Measurements from ENCODE around the gene MROH8.
"Not testable (repeated sequence)": the region's sequence is repeated elsewhere in the genome, so short reads cannot be mapped to it uniquely, and the experiment has no call there.

MROH8 gene

DNA sequence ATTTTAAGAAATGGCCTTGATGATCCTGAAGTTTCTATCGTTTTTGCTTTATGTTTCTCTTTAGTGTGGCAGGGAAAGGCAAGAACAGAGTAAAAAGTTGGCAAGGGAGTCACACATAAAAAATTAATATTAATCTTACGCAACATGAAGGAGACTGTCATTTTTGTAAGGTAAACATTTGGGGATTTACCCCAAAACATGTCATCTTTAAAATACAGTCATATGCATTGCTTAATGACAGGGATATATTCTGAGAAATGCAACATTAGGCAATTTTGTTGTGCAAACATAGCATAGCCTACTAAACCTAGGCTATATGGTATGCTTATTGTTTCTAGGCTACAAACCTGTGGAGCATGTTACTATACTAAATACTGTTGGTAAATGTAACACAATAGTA, 88.9 kb downstream of the MROH8 start:
- no peak for DNase-seq (ENCODE audit: low read depth)

DNA sequence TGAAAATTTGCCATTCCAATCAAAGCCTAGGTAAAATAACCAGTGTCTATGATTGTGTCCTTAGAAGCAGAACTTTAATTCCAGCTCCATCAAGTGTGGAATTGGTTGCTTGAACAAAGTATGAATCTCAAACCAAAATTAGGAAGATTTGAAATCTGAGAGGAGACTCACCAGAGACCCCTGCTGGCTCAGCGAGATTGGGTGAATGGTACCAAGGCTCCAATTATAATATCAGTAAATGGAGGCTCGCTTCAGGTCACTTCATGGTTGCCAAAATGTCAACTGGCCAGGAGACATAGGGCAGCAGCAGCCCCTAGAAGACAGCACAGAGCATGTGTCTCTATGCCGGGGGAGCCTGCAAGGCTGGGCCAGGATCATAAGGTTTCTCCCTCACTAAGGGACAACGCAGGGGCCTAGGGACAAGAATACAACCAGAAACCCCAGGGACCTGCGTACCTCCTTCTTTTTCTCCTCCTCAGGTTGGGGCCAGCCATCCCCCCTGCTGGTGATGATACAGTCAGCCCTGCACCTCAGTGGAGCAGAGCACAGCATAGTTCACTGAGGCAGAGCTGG, 97.5 kb downstream of the MROH8 start:
- no peak for DNase-seq (ENCODE audit: low read depth)

DNA sequence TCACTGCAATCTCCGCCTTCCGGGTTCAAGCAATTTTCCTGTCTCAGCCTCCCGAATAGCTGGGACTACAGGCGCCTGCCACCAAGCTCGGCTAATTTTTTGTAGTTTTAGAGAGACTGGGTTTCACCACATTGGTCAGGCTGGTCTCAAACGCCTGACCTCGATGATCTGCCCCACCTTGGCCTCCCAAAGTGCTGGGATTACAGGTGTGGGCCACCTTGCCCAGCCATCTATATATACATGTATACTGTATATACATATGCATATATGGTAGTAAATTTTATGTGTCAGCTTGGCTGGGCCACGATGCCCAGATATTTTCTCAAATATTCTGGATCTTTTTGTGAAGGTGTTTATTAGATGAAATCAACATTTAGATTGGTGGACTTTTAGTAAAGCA, 102.3 kb downstream of the MROH8 start:
- DNase-seq (ENCODE audit: low read depth), result no peak

DNA sequence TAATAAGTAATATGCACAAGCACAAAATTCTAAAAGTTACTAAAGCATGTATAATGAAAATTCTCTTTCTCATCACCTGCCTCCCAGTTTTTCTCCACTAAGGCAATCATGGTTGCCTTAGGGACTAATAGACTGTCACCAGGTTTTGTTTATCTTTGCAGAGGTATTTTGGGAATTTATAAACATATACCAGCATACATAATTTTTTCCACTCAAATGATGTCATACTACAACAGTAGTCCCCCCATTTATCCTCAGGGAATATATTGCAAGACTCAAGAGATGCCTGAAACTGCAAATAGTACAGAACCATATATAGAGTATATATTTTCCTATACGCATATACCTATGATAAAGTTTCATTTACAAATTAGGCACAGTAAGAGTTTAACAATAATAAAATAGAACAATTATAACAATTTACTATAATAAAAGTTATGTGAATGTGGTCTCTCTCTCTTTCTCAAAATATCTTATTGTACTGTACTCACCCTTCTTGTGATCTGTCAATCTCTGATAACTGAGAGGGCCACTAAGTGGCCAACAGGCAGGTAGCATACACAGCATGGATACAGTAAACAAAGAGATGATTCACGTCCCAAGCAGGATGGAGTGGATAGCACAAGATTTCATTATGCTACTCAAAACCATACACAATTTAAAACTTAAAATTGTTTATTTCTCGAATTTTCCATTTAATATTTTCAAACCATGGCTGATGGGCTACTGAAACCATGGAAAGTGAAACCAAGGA, 103.2 kb downstream of the MROH8 start:
- DNase-seq (ENCODE audit: low read depth), result no peak

DNA sequence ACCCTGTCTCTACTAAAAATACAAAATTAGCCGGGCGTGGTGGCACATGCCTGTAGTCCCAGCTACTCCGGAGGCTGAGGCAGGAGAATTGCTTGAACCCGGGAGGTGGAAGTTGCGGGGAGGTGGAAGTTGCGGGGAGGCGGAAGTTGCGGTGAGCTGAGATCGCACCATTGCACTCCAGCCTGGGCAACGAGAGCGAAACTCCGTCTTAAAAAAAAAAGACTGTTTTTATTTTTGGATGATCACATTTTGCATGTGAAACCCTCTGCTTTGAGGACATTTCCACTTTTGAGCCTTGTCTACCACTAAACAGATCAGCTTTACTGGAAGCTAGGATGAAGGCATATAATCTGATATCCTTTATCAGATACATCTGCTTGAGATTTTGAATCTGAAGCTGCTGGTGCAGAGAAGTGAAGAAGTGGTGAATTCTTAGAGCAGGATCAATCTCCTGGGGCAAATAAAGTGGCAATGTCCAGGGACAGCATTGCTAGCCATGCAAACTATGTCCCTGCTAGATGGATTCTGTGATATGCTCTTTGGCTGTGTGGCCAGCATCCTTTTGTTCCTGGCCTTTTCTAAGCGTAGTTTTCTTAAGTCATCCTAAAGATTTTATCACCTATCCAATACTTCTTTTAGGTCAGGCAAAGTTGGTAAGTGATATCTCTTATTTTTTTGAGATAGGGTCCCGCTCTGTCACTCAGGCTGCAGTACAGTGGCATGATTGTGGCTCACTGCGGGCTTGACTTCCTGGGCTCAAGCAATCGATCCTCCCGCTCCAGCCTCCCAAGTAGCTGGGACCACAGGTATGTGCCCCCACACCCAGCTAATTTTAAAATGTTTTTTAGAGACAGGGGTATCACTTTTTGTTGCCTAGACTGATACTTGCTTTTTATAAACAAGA, 106.8 kb downstream of the MROH8 start:
- no peak for DNase-seq (ENCODE audit: low read depth)

DNA sequence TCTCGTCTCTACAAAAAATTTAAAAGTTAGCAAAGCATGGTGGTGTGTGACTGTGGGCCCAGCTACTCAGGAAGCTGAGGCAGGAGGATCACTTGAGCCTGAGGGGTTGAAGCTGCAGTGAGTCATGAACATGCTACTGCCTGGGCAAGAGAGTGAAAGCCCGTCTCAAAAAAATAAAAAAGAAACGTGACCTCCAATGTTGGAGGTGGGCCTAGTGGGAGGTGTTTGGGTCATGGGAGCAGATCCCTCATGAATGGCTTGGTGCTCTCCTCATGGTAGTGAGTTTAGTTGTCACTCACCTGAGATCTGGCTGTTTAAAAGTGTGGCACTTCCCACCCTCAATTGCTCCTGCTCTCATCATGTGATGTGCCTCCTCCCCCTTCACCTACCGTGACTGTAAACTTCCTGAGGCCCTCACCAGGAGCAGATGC, 107.9 kb downstream of the MROH8 start:
- DNase-seq (ENCODE audit: low read depth), result no peak

DNA sequence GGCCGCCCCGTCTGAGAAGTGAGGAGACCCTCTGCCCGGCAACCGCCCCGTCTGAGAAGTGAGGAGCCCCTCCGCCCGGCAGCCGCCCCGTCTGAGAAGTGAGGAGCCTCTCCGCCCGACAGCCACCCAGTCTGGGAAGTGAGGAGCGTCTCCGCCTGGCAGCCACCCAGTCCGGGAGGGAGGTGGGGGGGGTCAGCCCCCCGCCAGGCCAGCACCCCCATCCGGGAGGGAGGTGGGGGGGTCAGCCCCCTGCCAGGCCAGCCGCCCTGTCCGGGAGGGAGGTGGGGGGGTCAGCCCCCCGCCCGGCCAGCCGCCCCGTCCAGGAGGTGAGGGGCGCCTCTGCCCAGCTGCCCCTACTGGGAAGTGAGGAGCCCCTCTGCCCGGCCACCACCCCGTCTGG, 109.8 kb downstream of the MROH8 start:
- not testable (repeated sequence) for DNase-seq (ENCODE audit: low read depth)

DNA sequence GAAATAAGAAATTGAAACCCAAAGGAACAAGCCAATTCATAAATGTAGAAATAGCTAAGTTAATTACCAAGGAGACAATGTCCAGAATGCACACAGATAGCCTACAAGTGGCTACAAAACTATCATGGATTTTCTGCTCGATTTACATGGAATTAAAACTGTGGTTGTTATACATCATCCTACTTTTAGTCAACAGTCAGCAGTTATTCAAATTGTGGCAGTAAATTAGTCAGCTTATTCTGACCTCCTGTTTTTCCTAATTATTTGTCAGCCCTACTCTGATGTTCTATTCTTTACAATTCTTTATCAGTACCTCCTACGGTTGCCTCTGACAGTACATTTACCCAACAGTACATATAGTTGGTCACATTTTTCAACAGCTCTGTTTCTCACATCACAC, 113.2 kb downstream of the MROH8 start:
- DNase-seq (ENCODE audit: low read depth), result no peak

DNA sequence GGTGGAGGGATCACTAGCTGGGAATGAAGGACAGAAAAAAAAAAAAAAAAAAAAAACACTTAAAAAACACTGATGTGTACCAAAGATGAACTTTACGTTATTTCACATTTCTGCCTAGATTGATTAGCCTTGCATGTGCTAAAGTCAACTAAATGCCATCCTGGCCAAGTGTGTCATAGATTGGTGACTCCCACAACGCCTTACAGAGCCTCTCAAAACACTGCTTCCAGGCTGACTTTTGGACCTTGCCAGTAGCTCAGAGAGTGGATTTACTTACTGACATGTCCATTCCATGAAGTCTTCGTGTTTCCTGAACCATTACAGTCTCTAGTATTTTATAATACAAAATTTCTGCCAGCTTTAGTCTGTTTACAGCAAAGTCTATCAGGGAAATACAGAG, 124.1 kb downstream of the MROH8 start:
- no peak for DNase-seq (ENCODE audit: low read depth)

DNA sequence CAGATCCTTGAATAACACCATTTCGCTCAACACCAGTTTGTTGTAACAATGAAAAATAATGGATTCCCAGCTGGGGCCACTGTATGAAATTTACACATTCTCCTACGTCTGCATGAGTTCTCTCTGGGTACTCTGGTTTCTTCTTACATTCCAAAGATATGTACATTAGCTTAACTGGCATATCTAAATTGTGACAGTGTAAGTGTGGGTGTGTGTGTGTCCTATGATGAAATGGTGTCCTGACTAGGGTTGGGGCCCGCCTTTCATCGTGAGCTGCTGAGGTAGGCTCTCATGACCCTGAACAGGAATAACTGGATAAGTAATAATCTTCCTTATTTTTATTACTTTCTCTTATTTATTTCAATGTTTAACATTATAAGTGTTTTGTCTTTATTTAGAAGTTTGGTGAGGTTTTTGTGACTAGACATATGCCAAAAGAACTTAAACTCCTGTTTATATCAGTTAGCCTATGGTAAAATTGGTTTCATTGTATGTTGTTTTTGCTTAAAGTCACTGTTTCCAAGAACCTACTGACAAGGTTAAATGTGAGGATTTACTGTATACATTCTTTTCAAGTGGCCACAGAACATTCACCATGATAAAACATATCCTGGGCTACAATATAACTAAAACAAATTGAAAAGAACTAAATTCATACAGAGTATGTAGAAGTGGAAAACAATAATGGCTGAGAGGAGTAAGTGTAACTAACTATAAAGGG, 126.0 kb downstream of the MROH8 start:
- DNase-seq (ENCODE audit: low read depth), result no peak
